ENCODE measurements around the gene CLIC4. TPM values are rescaled to one million over a fixed set of nuclear protein-coding genes. Genes with fewer than 3 reads are reported as not detected.

The CLIC4 gene
- total RNA-seq, 1 experiment from 2014 or later = 230 TPM

DNA sequence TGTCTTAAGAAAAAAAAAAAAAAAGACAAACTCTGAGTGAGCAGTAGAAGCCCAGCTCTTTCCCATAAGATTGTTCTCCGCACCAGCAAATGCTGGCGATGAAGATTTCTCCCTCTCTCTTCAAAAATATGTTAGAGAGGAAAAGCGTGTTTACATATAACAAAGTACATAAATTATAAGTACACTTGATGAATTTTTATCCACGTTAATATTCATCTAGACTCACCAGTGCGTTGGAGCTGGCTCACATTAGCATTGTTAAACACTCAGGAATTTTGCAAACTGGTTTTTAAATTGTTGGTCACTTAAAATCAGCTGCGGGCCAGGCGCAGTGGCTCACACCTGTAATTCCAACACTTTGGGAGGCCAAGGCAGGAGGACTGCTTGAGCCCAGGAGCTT is 128.8 kb downstream of the CLIC4 start:
- Mint-ChIP-seq H3K4me3 (no peak overlapping the region), H3K36me3 (ENCODE audit: insufficient read depth in 1 of 3, low read depth in 3 of 3) (no peaks in the 10 kb centered on the region), H3K27ac (no peak overlapping the region), H3K9me3 (no peaks in the 10 kb centered on the region; a peak in 1 of 5 replicates), H3K4me1 (peaks cover 11 to 12% of the 10 kb centered on the region in 2 experiments), H3K27me3 (ENCODE audit: low read depth) (no peaks in the 10 kb centered on the region; the same call in 1 of the 2 replicates)
- no peaks in the 10 kb centered on the region for H3K23me2 ChIP-seq (ENCODE audit: insufficient read length, low read depth, low read length, poor library complexity, severe bottlenecking)
- no peak overlapping the region for H3K14ac ChIP-seq (ENCODE audit: insufficient read depth, low read length)
- TF ChIP-seq, protein P1, sequence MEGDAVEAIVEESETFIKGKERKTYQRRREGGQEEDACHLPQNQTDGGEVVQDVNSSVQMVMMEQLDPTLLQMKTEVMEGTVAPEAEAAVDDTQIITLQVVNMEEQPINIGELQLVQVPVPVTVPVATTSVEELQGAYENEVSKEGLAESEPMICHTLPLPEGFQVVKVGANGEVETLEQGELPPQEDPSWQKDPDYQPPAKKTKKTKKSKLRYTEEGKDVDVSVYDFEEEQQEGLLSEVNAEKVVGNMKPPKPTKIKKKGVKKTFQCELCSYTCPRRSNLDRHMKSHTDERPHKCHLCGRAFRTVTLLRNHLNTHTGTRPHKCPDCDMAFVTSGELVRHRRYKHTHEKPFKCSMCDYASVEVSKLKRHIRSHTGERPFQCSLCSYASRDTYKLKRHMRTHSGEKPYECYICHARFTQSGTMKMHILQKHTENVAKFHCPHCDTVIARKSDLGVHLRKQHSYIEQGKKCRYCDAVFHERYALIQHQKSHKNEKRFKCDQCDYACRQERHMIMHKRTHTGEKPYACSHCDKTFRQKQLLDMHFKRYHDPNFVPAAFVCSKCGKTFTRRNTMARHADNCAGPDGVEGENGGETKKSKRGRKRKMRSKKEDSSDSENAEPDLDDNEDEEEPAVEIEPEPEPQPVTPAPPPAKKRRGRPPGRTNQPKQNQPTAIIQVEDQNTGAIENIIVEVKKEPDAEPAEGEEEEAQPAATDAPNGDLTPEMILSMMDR (conservative IDR thresholded peaks at IDR 0.05) = no peak
- H2BK120ac ChIP-seq (ENCODE audit: low read depth, low read length, poor library complexity, severe bottlenecking) = no peak overlapping the region
- no peak overlapping the region for H2BK5ac ChIP-seq (ENCODE audit: insufficient read length, low read length)
- no peak overlapping the region for H3K18ac ChIP-seq (ENCODE audit: insufficient read length, low read depth, low read length)
- WGBS (ENCODE audit: extremely low coverage, insufficient read length, low lambda C conversion rate) = no CpG with 5 or more reads among the region's 7 CpGs
- no peak overlapping the region for H2BK15ac ChIP-seq (ENCODE audit: low read depth, low read length)
- H2AFZ ChIP-seq (ENCODE audit: low read length) = no peak overlapping the region
- H3K79me1 ChIP-seq (ENCODE audit: insufficient read depth, low read depth, low read length, poor library complexity, severe bottlenecking) = no peaks in the 10 kb centered on the region
- no peak overlapping the region for H3K4ac ChIP-seq (ENCODE audit: low read depth, low read length)
- H3K4me1 ChIP-seq (ENCODE audit: insufficient read depth, low read length) = no peaks in the 10 kb centered on the region
- H3K79me2 ChIP-seq (ENCODE audit: insufficient read depth, low read length) = no peaks in the 10 kb centered on the region
- H4K20me1 ChIP-seq (ENCODE audit: control insufficient read depth, insufficient read depth, insufficient read length) = no peaks in the 10 kb centered on the region
- H4K8ac ChIP-seq (replicated peaks; ENCODE audit: insufficient read length, low read depth, low read length) = no peak overlapping the region
- H3K56ac ChIP-seq (ENCODE audit: insufficient read length, low read depth, low read length) = no peak overlapping the region
- no peak overlapping the region for H4K91ac ChIP-seq (ENCODE audit: insufficient read length, low read depth, low read length)
- no peak overlapping the region for H3T11ph ChIP-seq (ENCODE audit: low read length)
- no peaks in the 10 kb centered on the region for H3K27me3 ChIP-seq (ENCODE audit: insufficient read depth, low read length)
- no peak overlapping the region for H3K4me2 ChIP-seq (ENCODE audit: insufficient read depth, insufficient read length, low read length)
- no peak overlapping the region for H3K27ac ChIP-seq (ENCODE audit: insufficient read length, low read depth, low read length)
- no peak overlapping the region for H2BK12ac ChIP-seq (ENCODE audit: insufficient read length, low read depth, low read length)
- no peak for DNase-seq
- H3K9me3 ChIP-seq (ENCODE audit: control insufficient read depth, low read depth, low read length) = no peaks in the 10 kb centered on the region
- H4K5ac ChIP-seq (ENCODE audit: insufficient read length, low read depth, low read length) = no peak overlapping the region
- H2AK5ac ChIP-seq (ENCODE audit: insufficient read length, low read length) = no peak overlapping the region
- H3K9ac ChIP-seq (ENCODE audit: extremely low read depth, insufficient read length, low read length) = no peak overlapping the region
- H3K23ac ChIP-seq (ENCODE audit: insufficient read length, low read depth, low read length) = no peak overlapping the region
- H2BK20ac ChIP-seq (ENCODE audit: low read depth, low read length, poor library complexity, severe bottlenecking) = no peak overlapping the region

Measured in H9 (cell line).